HL-60 (cell line): ENCODE results near the gene DAAM1.

Experiments
- DNase-seq, 2 experiments: peaks; one replicate each; pipeline ENCODE4 v3.0.0-alpha.2; 2010 to 2020; ENCODE audit warnings: low read depth in 1 of 2, low spot score in 1 of 2
- H3K27ac ChIP-seq: fragments of 250-450 bp; sonication (Bioruptor Pico); replicated peaks from 2 replicates; pipeline ENCODE4 v1.5.1; 2020; ENCODE audit warnings: mild to moderate bottlenecking, moderate library complexity
- H3K27me3 ChIP-seq: fragments of 250-450 bp; sonication (Bioruptor Pico); 2 replicates; pipeline ENCODE4 v1.5.1; 2021; ENCODE audit warnings: mild to moderate bottlenecking, moderate library complexity; ENCODE audit not compliant: insufficient read depth, poor library complexity, severe bottlenecking
- H3K4me3 ChIP-seq: replicated peaks from 2 replicates; pipeline ENCODE4 v1.5.1; 2011; ENCODE audit warnings: mild to moderate bottlenecking, control low read depth, low read length; ENCODE audit not compliant: insufficient read depth
- CTCF ChIP-seq: IDR thresholded peaks from one replicate; pipeline ENCODE4 v1.5.1; 2011; ENCODE audit warnings: low read length, control low read depth, inconsistent platforms; ENCODE audit not compliant: insufficient read depth
- GABPA ChIP-seq: IDR thresholded peaks from 2 replicates; pipeline ENCODE4 v1.6.1; 2012; ENCODE audit warnings: low read depth
- POLR2AphosphoS5 ChIP-seq: IDR thresholded peaks from 2 replicates; pipeline ENCODE4 v1.6.1; 2012; ENCODE audit warnings: low read depth
- REST ChIP-seq: IDR thresholded peaks from 2 replicates; pipeline ENCODE4 v1.6.1; 2012; ENCODE audit warnings: low read depth; ENCODE audit not compliant: insufficient replicate concordance
- SPI1 ChIP-seq: IDR thresholded peaks from 2 replicates; pipeline ENCODE4 v1.6.1; 2012; ENCODE audit warnings: low read depth, mild to moderate bottlenecking, borderline replicate concordance

DAAM1 gene

GRCh38 chr14:59415836-59416602, 227.6 kb downstream of the DAAM1 start:
- TF ChIP-seq SPI1 (no peak), POLR2AphosphoS5 (no peak), GABPA (no peak), REST (no peak), CTCF (no peak)

GRCh38 chr14:59417311-59417710, 228.8 kb downstream of the DAAM1 start:
- H3K27ac ChIP-seq: no peak overlapping the region
- no peak overlapping the region for H3K4me3 ChIP-seq
- DNase-seq: no peak
- no peak for TF ChIP-seq POLR2AphosphoS5
- H3K27me3 ChIP-seq: no peaks in the 10 kb centered on the region

More at GRCh38 chr14:59415836-59416602, 227.6 kb downstream of the DAAM1 start:
- Histone ChIP-seq H3K27ac (no peak overlapping the region), H3K4me3 (no peak overlapping the region), H3K27me3 (no peaks in the 10 kb centered on the region)
- DNase-seq: no peak

DNA sequence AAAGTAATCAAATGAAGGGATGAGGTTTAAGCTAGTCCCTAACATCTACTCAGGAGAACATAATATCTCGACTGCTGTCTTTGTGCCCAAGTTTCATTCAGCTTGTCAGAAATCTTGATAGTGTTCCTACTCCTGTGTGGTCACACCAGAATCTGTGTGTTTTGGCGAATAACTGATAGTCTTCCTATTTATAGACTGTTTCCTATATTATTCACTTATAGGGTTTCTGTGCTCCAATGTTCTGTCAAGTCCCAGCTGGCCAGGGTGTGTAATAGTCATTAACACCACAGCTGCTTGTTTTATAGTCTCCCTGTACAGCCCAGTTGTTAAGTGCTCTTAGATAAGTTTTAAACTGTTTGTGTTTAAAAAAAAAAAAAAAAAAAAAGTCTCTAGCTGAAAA, 230.8 kb downstream of the DAAM1 start:
- Histone ChIP-seq H3K27me3 (no peaks in the 10 kb centered on the region), H3K4me3 (no peak overlapping the region), H3K27ac (no peak overlapping the region)
- no peak for DNase-seq
- TF ChIP-seq GABPA: no peak
- TF ChIP-seq POLR2AphosphoS5: no peak
- no peak for TF ChIP-seq CTCF
- no peak for TF ChIP-seq REST
- no peak for TF ChIP-seq SPI1
